C4-2B (cell line): ENCODE data around the gene MIER3.

Source experiments
- CTCF ChIP-seq: fragments of 450-650 bp; conservative IDR thresholded peaks from 2 replicates; pipeline ENCODE4 v1.5.1; 2017; ENCODE audit warnings: mild to moderate bottlenecking
- ZFX ChIP-seq: fragments of 450-650 bp; IDR thresholded peaks from 2 replicates; pipeline ENCODE4 v1.6.1; 2017

GRCh38 chr5:56900395-56900794 lies 51.5 kb downstream of the MIER3 start:
- no peak for TF ChIP-seq CTCF
- TF ChIP-seq ZFX, result no peak
